GM10266 (cell line): ENCODE results near the gene ANAPC5.
"Not testable (repeated sequence)": the region's sequence is repeated elsewhere in the genome, so short reads cannot be mapped to it uniquely, and the experiment has no call there.

Experiments used
- DNase-seq: peaks from one replicate; pipeline ENCODE4 v3.0.0; 2012; ENCODE audit errors: extremely low spot score
- TF ChIP-seq, protein P1 (sequence below): IDR thresholded peaks from 2 replicates; pipeline ENCODE4 v1.5.1; 2012; ENCODE audit warnings: mild to moderate bottlenecking, low read depth; ENCODE audit not compliant: control insufficient read depth, insufficient read depth; ENCODE audit errors: missing control alignments

Gene ANAPC5

GRCh38 chr12:121304306-121304705 lies 47.9 kb downstream of the ANAPC5 start:
- TF ChIP-seq, protein P1, sequence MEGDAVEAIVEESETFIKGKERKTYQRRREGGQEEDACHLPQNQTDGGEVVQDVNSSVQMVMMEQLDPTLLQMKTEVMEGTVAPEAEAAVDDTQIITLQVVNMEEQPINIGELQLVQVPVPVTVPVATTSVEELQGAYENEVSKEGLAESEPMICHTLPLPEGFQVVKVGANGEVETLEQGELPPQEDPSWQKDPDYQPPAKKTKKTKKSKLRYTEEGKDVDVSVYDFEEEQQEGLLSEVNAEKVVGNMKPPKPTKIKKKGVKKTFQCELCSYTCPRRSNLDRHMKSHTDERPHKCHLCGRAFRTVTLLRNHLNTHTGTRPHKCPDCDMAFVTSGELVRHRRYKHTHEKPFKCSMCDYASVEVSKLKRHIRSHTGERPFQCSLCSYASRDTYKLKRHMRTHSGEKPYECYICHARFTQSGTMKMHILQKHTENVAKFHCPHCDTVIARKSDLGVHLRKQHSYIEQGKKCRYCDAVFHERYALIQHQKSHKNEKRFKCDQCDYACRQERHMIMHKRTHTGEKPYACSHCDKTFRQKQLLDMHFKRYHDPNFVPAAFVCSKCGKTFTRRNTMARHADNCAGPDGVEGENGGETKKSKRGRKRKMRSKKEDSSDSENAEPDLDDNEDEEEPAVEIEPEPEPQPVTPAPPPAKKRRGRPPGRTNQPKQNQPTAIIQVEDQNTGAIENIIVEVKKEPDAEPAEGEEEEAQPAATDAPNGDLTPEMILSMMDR, result no peak
- no peak for DNase-seq

GRCh38 chr12:121301876-121302275 lies 50.3 kb downstream of the ANAPC5 start:
- no peak for DNase-seq
- TF ChIP-seq, protein P1, result no peak

DNA sequence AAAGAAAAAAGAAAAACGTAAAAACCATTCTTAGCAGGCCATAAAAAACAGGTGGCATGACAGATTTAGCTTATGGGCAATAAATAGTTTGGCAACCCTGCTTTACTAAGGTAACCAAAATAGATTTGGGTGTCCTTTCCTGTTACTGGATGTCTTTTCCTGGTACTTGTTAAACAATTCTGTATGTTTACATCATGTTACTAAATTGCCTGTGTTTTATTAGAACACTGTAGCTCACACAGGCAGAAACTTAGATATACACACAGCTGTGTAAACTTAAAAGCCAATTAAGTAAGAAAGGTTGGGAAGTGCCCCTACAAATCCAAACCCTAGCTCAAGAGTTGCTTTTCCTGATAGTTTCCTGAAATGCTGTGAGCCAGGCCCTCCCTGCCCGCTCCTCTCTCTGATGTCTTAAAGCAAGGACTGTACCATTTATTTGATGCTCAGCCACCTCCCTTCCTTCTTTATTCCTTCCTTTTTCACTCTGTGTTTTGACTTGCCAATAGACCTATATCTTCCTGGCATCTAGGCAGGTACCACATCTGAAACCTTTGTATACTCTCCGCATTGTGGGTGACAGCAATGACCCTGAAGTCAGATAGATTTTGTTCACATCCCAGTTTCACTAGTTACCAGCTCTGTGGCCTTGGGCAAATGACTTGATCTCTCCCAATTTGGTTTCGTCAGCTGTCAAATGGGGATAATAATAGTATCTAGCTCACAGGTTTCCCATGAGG lies 52.0 kb downstream of the ANAPC5 start:
- TF ChIP-seq, protein P1, result no peak
- no peak for DNase-seq

DNA sequence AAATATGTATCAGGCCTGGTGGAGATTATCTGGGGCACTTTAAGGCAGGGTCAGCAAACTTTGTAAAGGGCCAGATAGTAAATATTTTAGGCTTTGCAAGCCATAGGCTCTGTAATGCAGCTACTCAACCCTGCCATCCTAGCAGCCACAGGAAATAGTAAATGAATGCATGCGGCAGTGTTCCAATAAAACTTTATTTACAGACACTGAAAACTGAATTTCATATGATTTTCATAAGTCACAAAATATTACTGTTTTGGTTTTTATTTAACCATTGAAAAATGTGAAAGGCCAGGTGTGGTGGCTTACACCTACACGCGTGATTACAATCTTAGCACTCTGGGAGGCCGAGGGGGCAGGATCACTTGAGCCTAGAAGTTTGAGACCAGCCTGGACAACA lies 52.5 kb downstream of the ANAPC5 start:
- DNase-seq, result no peak
- TF ChIP-seq, protein P1, result no peak

GRCh38 chr12:121298411-121298810 lies 53.8 kb downstream of the ANAPC5 start:
- not testable (repeated sequence) for DNase-seq

DNA sequence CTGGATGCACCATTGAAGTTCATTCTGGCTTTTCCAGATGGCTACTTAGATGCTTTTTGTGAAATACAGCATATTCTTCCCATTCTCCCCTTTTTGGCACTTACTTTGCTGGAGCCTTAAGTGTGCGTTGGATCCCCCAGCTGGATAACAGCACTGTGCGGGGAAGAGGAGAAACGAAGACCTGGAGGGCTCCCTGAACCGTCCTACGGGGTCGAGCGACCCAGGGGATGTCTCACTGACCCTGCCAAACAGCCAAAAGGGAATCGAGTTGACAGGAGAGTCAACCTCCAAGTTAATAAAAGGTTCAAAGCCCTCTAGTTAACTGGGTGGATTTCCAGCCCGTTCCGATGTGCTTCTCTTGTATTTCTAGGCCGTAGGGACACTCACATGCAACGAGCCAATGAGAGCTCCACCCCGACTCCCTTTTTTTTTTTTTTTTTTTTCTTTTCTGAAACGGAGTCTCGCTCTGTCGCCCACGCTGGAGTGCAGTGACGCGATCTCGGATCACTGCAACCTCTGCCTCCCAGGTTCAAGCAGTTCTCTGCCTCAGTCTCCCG lies 54.7 kb downstream of the ANAPC5 start:
- DNase-seq, result peak; percentile 60

DNA sequence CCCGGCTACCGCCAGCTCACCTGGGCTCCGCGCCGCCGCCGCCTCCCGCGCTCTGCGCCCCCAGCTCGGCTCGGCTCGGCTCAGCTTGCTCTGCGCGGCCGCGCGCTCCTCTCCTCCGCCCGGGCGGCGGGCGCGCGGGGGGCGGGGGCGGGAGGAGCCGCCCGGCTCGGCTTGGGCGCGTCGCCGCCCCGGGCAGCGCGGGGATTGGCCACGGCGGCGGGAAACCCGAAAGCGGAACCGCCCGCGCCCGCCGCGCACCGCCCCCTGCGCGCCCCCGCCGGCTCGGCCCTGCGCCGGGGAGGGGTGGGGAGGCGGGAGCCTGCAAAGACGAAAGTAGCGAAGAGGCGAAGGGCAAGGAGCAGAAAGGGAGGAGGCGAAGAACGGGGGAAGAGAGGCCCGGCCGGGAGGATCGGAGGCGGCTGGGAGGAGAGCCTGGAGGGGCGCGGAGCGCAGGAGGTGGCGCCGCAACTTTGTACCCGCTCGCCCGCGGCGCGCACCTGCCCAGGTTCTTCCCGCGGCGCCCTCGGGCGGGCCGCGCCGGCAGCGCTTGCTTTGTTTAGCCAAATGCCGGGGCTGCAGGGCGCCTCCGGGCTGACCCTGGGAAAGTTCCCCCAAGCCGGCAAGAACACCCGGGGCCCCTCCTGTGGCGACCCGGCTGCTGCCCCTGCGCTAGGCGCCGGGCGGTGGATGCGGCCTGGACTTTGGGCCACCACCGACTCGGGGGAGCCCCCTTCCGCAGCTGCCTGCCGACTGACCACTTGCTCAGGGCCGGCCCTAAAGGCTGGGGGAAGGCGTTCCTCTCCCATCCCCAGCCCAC lies 55.4 kb downstream of the ANAPC5 start, which contains the start of gene CAMKK2:
CAMKK2 (minus strand) TSS at position 92 of the 817 bp plus-strand sequence. CDS start 22,183 bp downstream, outside the sequence.
- DNase-seq, result peak; percentile 99
- TF ChIP-seq, protein P1, result peak; percentile 40

More for the DNA sequence above, 54.7 kb downstream of the ANAPC5 start:
- TF ChIP-seq, protein P1, result no peak
